ENCODE data around the gene CENPN. TPM values are rescaled to one million over a fixed set of nuclear protein-coding genes. Genes with fewer than 3 reads are reported as not detected.

Gene CENPN
- total RNA-seq, 1 donor = 4.8 TPM

DNA sequence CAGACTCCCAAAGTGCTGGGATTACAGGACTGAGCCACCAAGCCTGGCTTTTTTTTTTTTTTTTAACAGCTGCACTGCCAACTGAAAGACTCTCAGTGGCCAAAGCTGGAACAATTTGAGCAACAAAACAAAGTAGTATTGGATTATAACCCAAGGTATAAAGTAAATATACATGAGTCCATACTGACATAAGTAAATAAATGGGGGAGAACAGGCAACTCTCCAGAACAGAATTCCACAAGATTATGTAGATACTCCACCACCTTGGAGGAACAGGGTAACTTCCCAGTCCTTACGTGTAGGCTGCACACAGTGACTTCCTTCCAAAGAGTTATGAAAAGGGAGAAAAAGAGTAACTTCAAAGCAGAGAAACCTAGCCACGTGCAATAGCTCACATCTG is 16.0 kb upstream of the CENPN start:
- DNase-seq (ENCODE audit: low read depth in 2 of 3, low spot score in 2 of 3) = no peak

DNA sequence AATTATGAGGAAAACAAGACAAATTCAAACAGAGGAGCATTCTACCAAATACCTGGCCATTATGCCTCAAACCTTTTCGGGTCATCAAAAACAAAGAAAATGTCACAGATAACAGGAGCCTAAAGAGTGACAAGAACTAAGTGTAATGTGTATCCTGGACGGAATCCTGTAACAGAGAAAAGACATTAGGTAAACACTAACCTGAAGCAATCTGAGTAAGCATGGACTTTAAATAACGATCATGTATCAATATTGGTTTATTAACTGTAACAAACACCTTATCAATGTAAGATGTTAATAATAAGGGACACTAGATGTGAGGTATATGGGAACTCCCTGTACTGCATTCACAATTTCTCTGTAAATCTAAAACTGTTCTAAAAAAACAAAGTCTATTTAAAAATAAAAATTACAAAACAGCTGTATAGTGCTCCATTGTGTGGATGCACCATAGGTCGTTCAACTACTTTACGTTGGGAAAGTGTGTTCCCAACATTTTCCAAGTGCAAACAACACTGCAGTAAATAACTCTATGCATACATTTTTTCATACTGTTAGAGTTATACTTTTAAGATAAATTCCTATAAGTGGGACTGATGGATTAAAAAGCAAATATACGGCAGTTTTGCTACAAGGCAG is 15.1 kb upstream of the CENPN start:
- DNase-seq (ENCODE audit: low read depth in 2 of 3, low spot score in 2 of 3) = no peak

DNA sequence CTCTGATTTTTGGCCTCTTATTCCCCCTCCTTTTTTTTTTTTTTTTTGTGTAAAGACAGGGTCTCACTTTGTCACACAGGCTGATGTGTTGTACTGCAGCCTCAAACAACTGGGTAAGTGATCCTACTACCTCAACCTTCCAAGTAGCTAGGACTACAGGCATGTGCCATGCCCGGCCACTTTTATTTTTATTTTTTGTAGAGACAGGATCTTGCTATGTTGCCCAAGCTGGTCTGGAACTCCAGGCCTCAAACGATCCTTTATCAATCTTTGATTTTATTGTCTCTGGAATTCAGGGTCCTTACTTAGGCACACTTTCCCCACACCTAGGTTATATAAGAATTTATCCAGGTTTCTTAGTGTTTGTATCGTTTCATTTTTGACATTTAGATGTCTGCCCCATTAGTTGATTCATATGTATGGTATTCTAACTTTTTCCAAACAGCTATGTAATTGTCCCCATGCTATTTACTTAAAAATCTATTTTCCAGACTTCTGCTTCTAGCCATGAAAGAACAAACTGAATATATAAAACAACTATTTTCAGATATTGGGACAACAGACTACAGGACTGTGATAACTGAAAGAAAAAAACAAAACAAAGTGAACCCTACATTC is 14.2 kb upstream of the CENPN start:
- DNase-seq (ENCODE audit: low read depth in 2 of 3, low spot score in 2 of 3) = no peak

DNA sequence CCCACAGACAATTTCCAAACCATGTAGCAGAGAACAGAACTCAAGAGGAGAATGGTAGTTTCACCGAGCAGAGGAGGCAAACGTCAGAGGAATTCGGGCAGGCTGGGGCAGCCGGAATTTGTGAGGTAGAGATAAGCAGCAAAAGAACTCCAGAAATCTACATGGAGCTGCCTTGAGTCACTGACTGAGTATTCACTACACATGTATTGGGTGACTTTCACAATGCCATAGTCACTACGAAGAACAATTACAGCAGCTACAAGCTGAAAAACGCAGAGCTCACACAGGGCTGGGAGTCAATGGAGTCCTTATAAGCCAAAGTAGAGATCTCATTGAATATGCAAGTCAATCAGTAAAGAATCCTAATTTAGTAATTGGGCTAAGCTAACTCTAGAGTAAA is 13.7 kb upstream of the CENPN start:
- no peak for DNase-seq (ENCODE audit: low read depth in 2 of 3, low spot score in 2 of 3)

DNA sequence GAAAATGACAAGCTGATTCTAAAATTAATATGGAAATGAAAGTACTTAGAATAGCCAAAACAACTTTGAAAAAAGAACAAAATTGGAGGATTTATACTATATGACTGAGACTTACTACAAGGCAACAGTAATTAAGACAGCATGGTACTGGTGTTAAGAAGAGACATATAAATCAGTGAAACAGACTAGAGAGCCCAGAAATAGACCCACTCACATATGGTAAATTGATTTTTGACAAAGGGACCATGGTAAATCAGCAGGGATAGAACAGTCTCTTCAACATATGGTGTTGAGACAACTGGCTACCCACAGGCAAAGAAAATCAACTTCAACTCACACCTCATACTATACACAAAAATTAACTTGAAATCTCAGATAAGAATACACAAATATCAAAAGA is 13.2 kb upstream of the CENPN start:
- no peak for DNase-seq (ENCODE audit: low read depth in 2 of 3, low spot score in 2 of 3)

DNA sequence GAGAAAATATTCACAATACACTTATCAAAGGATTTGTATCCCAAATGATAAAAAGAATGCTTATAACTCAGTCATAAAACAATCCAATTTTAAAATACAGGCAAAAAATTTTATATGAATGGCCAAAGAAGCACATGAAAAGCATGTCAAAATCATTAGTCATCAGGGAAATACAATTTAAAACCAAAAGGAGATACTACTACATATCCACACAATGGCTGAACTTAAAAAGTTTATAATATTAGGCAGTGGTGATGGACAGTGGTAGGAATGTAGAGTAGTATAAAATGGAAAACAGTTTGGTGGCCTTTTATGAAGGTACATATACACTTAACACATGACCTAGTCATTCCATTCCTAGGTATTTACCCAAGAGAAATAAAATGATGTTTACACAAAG is 12.6 kb upstream of the CENPN start:
- no peak for DNase-seq (ENCODE audit: low read depth in 2 of 3, low spot score in 2 of 3)

DNA sequence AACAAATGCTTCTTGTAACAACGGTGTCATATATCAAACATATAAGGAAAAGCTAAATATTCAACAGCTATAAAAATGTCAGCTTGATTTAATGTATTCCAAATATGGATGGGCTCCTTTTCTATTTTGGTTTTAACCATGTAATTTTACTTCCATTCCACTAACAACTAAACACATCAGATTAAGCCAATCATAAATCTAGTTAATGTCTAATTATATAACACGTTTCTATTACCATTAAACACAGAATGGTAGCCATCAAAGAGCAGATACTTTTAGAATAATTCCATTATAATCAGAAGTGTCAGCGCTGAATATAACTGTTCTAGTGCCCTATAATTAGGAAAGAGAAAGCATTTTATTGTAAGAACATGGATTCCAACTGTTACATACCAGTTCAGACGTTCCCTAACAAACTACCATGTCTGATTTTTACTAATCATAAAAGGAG is 10.3 kb upstream of the CENPN start:
- DNase-seq (ENCODE audit: low read depth in 2 of 3, low spot score in 2 of 3) = peak in 1 of 3 donors; percentile 39

DNA sequence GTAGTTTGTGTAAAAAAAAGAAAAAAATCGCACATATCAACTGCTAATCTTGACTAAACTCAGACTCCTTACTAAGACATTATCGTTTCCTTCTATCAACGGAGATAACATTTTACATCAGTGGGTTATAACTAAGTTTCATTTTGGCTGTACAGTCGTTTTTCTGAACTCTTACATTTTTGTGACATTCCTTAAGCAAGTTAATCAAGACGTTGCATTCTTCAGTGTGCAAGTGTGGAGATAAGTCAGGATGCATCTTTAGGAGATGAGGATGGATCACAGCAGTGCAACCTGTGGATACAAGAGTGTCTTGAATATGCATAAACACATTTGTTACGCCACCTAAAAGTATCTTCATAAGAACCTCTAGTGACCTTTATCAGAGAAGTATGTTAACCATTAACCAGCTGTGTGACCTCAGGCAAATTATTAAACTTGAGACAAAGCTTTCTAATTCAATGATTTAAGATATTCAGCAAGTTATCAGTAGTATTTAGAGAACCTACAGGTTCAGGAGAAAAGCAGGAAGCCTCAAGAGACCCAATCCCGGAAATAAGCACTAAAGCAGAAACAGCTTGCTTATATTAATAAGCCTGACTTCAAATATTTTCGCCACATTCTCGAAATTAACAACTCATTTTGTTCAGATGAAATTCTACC is 9.7 kb upstream of the CENPN start:
- peak in 1 of 3 donors; percentile 27 for DNase-seq (ENCODE audit: low read depth in 2 of 3, low spot score in 2 of 3)

DNA sequence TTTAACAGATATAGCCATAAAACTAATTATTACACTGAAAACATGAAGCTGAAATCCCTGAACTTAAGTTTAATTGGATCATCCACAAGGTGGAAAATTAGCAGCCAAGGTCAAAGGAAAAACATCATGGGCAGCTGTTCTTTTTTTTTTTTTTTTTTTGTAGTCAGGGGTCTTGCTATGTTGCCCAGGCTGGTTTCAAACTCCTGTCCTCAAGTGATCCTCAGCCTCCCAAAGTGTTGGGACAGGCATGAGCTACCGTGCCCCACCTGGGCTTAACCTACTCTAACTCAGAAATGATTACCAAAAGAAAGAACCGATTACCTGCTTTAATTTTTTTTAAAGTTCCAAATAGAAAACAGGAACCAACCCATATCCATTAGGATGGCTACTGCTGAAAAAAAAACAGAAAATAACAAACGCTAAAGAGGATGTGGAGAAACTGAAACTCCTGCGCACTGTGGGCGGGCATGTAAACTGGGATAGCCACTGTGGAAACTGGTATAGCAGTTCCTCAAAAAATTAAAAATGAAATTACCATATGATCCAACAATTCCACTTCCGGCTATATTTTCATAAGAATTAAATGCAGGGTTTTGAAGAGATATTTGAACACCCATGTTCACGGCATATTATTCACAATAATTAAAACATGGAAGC is 8.9 kb upstream of the CENPN start:
- DNase-seq (ENCODE audit: low read depth in 2 of 3, low spot score in 2 of 3) = no peak

DNA sequence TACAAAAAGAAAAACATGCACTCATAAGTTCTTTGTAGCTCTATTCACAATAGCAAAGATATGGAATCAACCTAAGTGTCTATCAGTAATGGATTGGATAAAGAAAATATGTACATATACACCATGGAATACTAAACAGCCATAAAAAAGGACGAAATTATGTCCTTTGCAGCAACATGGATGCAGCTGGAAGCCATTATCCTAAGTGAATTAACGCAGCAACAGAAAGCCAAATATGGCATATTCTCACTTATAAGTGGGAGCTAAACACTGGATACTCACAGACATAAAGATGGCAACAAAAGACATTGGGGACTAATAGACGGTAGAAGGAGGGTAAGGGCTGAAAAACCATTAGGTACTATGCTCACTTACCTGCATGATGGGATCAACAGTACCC is 6.1 kb upstream of the CENPN start:
- no peak for DNase-seq (ENCODE audit: low read depth in 2 of 3, low spot score in 2 of 3)

DNA sequence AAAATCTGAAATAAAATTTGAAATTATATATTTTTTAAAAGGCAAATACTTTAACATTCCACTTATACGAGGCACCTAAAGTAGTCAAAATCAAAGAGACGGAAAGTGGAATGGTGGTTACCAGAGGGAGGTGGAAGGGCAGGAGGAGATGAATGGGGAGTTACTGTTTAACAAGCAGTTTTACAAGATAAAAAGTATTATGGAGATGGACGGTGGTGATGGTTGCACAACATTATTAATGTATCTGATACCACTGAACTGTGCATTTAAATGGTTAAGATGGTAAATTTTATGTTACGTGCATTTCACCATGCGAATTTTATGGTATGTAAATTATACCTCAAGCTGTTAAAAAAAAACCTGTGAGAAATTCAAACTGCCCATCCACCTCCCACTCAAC is 5.7 kb upstream of the CENPN start:
- no peak for DNase-seq (ENCODE audit: low read depth in 2 of 3, low spot score in 2 of 3)

DNA sequence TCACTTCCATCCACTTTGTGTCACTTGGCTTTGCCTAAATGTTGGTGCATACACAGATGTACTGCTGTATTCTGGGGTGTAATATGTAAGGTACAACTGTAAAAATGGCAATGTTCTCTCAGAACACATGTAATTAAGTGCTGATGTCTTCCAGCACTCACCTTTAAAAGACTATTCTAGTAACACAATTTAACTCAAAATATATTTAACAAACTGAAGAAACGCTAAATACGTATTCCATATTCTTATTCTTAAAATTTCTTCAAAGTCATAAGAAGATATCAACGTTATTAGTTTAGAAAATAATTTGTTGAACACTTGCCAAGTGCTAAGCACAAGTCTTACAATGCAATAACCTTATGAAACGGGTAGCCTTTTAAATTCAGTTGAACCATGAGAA is 4.0 kb upstream of the CENPN start:
- DNase-seq (ENCODE audit: low read depth in 2 of 3, low spot score in 2 of 3) = no peak

DNA sequence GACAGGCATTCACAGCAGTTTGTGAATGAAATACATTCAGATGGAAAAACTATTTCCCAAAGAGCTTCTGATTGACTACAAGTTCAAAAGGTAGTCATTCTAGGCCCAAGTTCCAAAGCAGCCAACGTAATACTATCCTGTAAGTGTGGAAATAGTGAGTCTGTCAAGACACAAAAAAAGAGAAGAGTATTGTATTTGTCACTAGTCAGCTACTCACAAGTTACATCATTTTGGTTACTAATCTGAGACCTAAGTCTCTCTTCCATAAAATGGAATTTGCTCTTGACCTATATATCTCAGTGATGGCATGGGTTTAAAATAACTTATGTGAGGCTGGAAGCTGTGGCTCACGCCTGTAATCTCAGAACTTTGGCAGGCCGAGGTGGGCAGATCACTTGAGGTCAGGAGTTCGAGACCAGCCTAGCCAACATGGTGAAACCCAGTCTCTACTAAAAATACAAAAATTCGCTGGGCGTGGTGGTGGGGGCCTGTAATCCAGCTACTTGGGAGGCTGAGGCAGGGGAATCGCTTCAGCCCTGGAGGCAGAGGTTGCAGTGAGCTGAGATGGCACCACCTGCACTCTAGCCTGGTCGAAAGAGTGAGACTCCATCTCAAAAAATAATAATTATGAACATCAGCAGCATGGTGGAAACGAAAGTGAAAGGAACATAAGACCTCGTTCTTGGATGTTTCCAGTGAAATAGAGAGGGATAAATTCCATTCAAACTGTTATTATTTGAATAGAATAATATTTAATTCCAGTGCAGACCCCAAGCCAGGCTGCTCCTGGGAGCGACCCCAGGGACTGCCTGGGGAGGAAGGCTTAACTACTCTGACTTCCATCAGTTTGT is 3.2 kb upstream of the CENPN start:
- peak in 1 of 3 donors; percentile 28 for DNase-seq (ENCODE audit: low read depth in 2 of 3, low spot score in 2 of 3)

DNA sequence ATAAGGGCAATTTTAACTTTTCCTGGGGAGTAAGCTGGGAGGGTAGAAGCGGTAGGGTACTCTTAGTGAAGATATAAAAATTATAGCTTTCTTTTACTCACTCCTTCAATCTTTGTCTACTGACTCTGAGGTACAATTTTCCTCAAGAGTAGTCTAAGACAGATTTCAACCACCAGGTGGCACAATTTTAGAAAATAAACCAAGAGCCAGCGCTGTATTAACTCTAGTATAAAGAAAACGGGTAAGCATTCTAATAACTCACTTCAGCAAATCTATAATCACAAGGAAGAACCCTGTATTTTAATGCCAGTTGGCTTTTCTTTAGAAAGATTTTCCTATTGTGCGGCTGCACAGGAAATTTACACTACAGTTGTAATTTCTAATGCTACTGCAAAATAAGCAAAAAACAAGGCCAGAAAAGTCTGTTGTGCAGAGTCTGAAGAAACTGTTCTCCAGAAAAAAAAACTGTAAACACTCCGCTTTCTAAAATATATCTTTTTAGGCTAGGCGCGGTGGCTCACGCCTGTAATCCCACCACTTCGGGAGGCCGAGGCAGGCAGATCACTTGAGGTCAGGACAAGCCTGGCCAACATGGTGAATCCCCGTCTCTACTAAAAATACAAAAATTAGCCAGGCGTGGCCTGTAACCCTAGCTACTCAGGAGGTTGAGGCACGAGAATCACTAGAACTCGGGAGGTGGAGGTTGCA is 2.2 kb upstream of the CENPN start:
- DNase-seq (ENCODE audit: low read depth in 2 of 3, low spot score in 2 of 3) = peak in 2 of 3 donors; percentile 65 to 82

DNA sequence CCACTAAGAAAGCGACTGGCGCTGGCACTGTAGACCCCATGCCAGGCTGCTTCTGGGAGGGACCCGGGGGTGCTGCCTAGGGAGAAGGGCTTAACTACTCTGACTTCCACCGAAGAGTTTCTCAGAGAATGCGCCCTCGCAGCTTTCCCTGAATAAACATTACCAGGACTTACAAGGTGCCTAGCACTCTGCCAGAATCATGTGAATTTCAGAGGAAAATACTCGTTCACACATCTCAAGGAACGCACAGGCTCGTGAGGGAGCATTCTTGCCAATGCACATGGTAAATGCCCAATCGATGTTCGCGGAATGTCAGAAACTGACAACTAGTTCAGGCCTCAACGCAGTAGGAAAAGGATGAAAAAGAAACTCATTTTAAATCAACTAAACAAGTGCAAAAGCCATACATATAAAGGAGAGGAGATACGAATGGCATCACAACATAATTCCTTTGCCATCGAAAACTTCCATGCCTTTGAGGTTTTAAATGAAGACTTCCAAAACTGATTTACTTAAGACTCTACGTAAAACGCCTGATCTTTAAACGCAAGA is 1.3 kb upstream of the CENPN start:
- no peak for DNase-seq (ENCODE audit: low read depth in 2 of 3, low spot score in 2 of 3)

DNA sequence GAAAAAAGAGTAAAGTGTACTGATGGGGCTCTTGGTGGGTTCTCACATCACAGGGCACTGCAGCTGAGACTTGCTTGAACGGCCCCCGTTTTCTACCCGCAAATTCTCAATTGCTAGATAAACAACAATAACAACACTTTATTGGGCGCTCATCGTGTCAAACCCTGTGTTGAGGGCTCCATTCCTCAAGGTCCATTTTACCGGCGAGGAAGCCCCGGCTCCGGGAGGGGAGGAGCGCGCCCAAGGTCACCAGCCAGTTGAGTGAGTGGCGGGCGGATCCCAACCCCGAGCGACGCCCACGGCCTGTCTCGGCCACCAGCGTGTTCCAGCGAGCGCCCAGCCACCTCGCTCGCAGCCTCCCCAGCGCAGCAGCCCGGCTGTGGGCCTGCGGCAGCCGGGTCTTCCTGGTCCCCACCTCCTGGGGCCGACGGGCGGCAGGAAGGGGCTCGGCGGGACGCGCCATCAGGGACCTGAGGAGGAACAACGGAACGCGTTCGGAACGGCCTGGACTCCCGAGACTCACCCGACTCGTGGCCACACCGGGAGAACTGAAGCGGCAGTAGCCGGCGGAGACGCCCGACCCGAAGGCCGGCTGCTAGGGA is 702 bp upstream of the CENPN start:
- peak in 1 of 3 donors; percentile 62 for DNase-seq (ENCODE audit: low read depth in 2 of 3, low spot score in 2 of 3)

DNA sequence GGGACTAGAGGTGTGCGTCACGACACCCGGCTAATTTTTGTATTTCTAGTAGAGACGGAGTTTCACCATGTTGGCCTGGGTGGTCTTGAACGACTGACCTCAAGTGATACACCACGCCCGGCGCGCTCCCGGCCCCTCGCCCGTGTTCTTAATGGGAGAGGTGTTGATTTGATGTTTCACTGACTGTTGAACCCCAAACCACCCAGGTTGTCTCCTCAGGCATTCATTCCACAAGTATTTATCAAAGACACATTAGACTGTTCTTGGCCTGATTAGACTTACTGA is 1.4 kb downstream of the CENPN start:
- no peak for DNase-seq (ENCODE audit: low read depth in 2 of 3, low spot score in 2 of 3)

DNA sequence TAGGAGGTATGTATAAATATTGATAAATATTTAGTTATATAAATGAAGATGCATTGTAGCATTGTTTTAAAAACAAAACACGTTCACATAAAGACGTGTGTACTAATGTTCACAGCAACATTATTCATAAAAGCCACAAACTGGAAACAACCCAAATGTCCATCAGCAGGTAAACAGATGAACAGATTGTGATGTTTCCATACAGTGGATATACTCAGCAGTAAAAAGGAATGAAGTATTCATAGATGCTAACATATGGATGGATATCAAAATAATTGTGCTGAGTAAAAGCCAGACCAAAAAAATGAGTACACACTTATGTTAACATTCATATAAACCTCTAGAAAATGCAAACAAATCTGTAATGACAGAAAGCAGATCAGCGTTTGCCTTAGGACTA is 6.0 kb downstream of the CENPN start:
- DNase-seq (ENCODE audit: low read depth in 2 of 3, low spot score in 2 of 3) = no peak

DNA sequence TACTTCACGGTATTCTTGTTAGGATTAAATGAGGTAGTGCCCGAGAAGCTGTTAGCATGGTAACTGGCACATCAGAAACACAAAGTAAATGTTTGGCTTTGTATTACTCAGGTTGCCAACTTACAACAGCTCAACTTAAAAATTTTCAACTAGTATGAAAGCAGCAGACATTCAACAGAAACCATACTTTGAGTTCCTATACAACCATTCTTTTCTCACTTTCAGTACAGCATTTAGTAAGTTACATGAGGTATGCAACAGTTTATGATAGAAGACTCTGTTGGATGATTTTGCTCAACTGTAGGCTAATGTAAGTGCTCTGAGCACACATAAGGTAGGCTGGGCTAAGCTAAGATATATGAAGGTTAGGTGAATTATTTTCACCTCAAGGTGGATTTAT is 7.7 kb downstream of the CENPN start:
- no peak for DNase-seq (ENCODE audit: low read depth in 2 of 3, low spot score in 2 of 3)

DNA sequence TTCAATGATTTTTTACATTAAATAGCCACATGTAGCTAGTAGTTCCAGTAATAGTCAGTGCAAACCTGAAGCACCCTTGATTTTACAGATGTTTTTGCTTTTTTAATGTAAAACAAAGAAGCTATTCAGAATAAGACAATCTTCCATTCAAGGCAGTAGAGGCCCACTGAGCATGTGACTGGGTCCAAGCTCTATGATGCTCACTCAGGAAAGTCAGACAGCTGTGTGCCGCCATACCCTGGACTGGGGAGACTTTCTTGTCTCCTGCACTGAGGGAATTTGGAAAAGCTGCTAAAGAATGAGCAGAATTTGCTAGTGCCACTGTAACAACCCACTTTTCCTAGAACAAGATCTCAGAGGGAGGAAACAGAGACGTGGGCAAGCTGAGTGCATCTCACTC is 11.5 kb downstream of the CENPN start:
- DNase-seq (ENCODE audit: low read depth in 2 of 3, low spot score in 2 of 3) = no peak
